Endothelial cell of umbilical vein (primary cell): ENCODE measurements around the gene LPCAT3. TPM values are rescaled to one million over a fixed set of nuclear protein-coding genes. Genes with fewer than 3 reads are reported as not detected.

ENCODE experiments used
- BruUV-seq: library from RNA; stranded (reverse); fragments of 400-500 nt; replicated peaks from 2 replicates; lab custom pipeline; 2021; lab: Mats Ljungman, UMichigan
- CTCF ChIA-PET: fragments of 300-600, 350-600 bp; sonication (Branson Sonifier 250); formaldehyde crosslinking; loops from one replicate; lab custom pipeline; 2021; ENCODE audit warnings: antibody characterized with exemption, inconsistent platforms; lab: Charles Lee
- POLR2A ChIA-PET: fragments of 300-600, 350-600 bp; sonication (Branson Sonifier 250); formaldehyde crosslinking; loops from one replicate; lab custom pipeline; 2021; ENCODE audit warnings: antibody characterized with exemption, inconsistent platforms; lab: Charles Lee
- DNase-seq: peaks from one replicate; pipeline ENCODE4 v3.0.0-alpha.2; 2011; ENCODE audit warnings: low read depth, low spot score
- FAIRE-seq: peaks from 2 replicates; lab custom pipeline; 2011; peaks lifted over from hg19 to GRCh38; lab: Jason Lieb, UNC
- H2AFZ ChIP-seq: 2 replicates; pipeline ENCODE4 v1.6.0; 2012; ENCODE audit warnings: low read depth, low read length, control low read depth, inconsistent platforms
- H3K27ac ChIP-seq: 2 replicates; pipeline ENCODE4 v1.5.1; 2011; ENCODE audit warnings: low read depth, mild to moderate bottlenecking, control low read depth, low read length, moderate library complexity; ENCODE audit not compliant: insufficient read depth
- H3K27me3 ChIP-seq, 2 experiments: 2 replicates each; pipeline versions ENCODE4 v1.6.0 to v1.6.1; 2011; ENCODE audit warnings: low read length in 2 of 2, mixed read lengths in 1 of 2; ENCODE audit not compliant: control insufficient read depth in 2 of 2, insufficient read depth in 2 of 2
- H3K36me3 ChIP-seq, 2 experiments: 2 replicates in 1 of 2; 3 replicates in 1 of 2; pipeline ENCODE4 v1.5.1; 2011; ENCODE audit warnings: low read length in 2 of 2, mild to moderate bottlenecking in 1 of 2, moderate library complexity in 1 of 2; ENCODE audit not compliant: control insufficient read depth in 2 of 2, insufficient read depth in 2 of 2; ENCODE audit errors: extremely low read depth in 1 of 2
- H3K4me1 ChIP-seq: 3 replicates; pipeline ENCODE4 v1.5.1; 2011; ENCODE audit warnings: mild to moderate bottlenecking, low read length; ENCODE audit not compliant: control insufficient read depth, insufficient read depth; ENCODE audit errors: extremely low read depth
- H3K4me2 ChIP-seq: 2 replicates; pipeline ENCODE4 v1.6.1; 2011; ENCODE audit warnings: low read length, control low read depth, mixed read lengths; ENCODE audit not compliant: insufficient read depth
- H3K4me3 ChIP-seq, 3 experiments: fragments of 200-600 bp in 1 of 3; sonication (generic), shearing (Covaris generic) in 1 of 3; replicated peaks in 1 of 3; 2 replicates each; pipeline ENCODE4 v1.5.1; 2011 to 2016; ENCODE audit warnings: control low read depth in 3 of 3, low read length in 3 of 3, mild to moderate bottlenecking in 2 of 3, inconsistent platforms in 1 of 3, low read depth in 1 of 3, moderate library complexity in 1 of 3; ENCODE audit not compliant: insufficient read depth in 1 of 3
- H3K79me2 ChIP-seq: 2 replicates; pipeline ENCODE4 v1.6.0; 2012; ENCODE audit warnings: low read length, inconsistent platforms; ENCODE audit not compliant: control insufficient read depth, insufficient read depth
- H3K9ac ChIP-seq: replicated peaks from 2 replicates; pipeline ENCODE3; 2011; ENCODE audit warnings: low read length, control low read depth; ENCODE audit not compliant: insufficient read depth; ENCODE audit errors: extremely low read depth
- H3K9me1 ChIP-seq: replicated peaks from 3 replicates; pipeline ENCODE4 v1.6.0; 2011; ENCODE audit warnings: mild to moderate bottlenecking, low read length; ENCODE audit not compliant: control insufficient read depth, insufficient read depth; ENCODE audit errors: extremely low read depth
- H3K9me3 ChIP-seq: replicated peaks from 2 replicates; pipeline ENCODE4 v1.5.1; 2012; ENCODE audit warnings: low read length, inconsistent platforms; ENCODE audit not compliant: control insufficient read depth, insufficient read depth
- H4K20me1 ChIP-seq: replicated peaks from 2 replicates; pipeline ENCODE3; 2011; ENCODE audit warnings: mild to moderate bottlenecking, low read length; ENCODE audit not compliant: control insufficient read depth, insufficient read depth; ENCODE audit errors: extremely low read depth
- EZH2 ChIP-seq: IDR thresholded peaks from 2 replicates; pipeline ENCODE4 v1.6.1; 2012; ENCODE audit warnings: borderline replicate concordance, low read depth, mild to moderate bottlenecking, moderate library complexity, low read length, inconsistent platforms; ENCODE audit not compliant: severe bottlenecking
- GATA2 ChIP-seq: IDR thresholded peaks from 2 replicates; pipeline ENCODE4 v1.7.0; 2011; ENCODE audit warnings: low read depth, mild to moderate bottlenecking, moderate library complexity, mixed read lengths, low read length; ENCODE audit not compliant: insufficient read length, insufficient read depth
- JUN ChIP-seq: IDR thresholded peaks from 2 replicates; pipeline ENCODE4 v1.6.1; 2011; ENCODE audit warnings: borderline replicate concordance, low read depth; ENCODE audit not compliant: insufficient read length, insufficient read depth
- MAX ChIP-seq: IDR thresholded peaks from 2 replicates; pipeline ENCODE4 v1.6.1; 2011; ENCODE audit not compliant: insufficient read depth, insufficient read length
- MYC ChIP-seq: IDR thresholded peaks from one replicate; pipeline ENCODE4 v1.6.1; 2011; ENCODE audit warnings: mild to moderate bottlenecking, low read depth, low read length
- POLR2A ChIP-seq: IDR thresholded peaks from 2 replicates; pipeline ENCODE4 v1.6.1; 2012; ENCODE audit warnings: low read depth, mild to moderate bottlenecking, control low read depth, low read length
- POLR2AphosphoS5 ChIP-seq: IDR thresholded peaks from 2 replicates; pipeline ENCODE4 v1.6.1; 2012; ENCODE audit warnings: low read depth, mild to moderate bottlenecking, control low read depth, low read length, moderate library complexity; ENCODE audit not compliant: insufficient read depth
- dilution Hi-C: fragments of 300-500 bp; cut with MboI; formaldehyde crosslinking; loops from one replicate; pipeline ENCODE4 v1.15.0; 2019; ENCODE audit warnings: low sequenced_read_pairs; ENCODE audit not compliant: extremely low pct_ligation_motif_present
- intact Hi-C: fragments of 100-400 bp; cut with micrococcal nuclease; formaldehyde crosslinking; loops from one replicate; pipeline ENCODE4 v1.10.0; 2022
- polyA plus RNA-seq, 4 experiments: library from polyadenylated mRNA; depleted of rRNA in 3 of 4; stranded (reverse) in 3 of 4; unstranded in 1 of 4; fragments of >200 nt; gene quantifications; 2 replicates each; pipeline versions ENCODE4 v1.2.1 to v1.2.3, GENCODE V29; 2011 to 2012; ENCODE audit warnings: missing spikeins in 1 of 4
- total RNA-seq: library from RNA; stranded (reverse); gene quantifications from 2 replicates; pipeline ENCODE4 v1.2.3, GENCODE V29; 2021

Gene LPCAT3
- total and polyA plus RNA-seq, 2 donors (not counting 3 experiments of a cell fraction or from before 2014, with no cell fraction given) = 29.5 to 36.0 TPM

GRCh38 chr12:6946920-6947374 lies 71.3 kb downstream of the LPCAT3 start:
- ChIA-PET CTCF (interaction anchor here (1.0 to 6.0 kb wide), 4 partner anchors 18 to 164 kb away, joined by 6 to 124 read pairs (median 43); partner anchors contain the start of gene C1RL), POLR2A (interaction anchor here (0.6 kb wide), 1 partner anchor 80 kb away, joined by 6 read pairs; no protein-coding TSS in a partner anchor)
- Histone ChIP-seq H3K4me2 (no peak overlapping the region), H3K27ac (no peak overlapping the region), H3K79me2 (no peaks in the 10 kb centered on the region), H3K9me3 (no peaks in the 10 kb centered on the region), H2AFZ (no peak overlapping the region), H3K36me3 (no peaks in the 10 kb centered on the region), H3K9me1 (no peaks in the 10 kb centered on the region), H3K4me3 (no peak overlapping the region), H3K27me3 (no peaks in the 10 kb centered on the region), H4K20me1 (no peaks in the 10 kb centered on the region), H3K4me1 (peaks cover 15% of the 10 kb centered on the region), H3K9ac (no peak overlapping the region)
- no TSS peak for BruUV-seq
- dilution Hi-C loops (no loop called here), intact Hi-C loops (no loop called here)
- DNase-seq (no peak), FAIRE-seq (no peak)
- TF ChIP-seq POLR2A (no peak), GATA2 (no peak), POLR2AphosphoS5 (no peak), EZH2 (no peak), MYC (no peak), JUN (no peak), MAX (no peak)
